ENCODE measurements around the gene COPE.

Gene COPE

GRCh38 chr19:18948976-18949356, 29.8 kb upstream of the COPE start:
- H3K36me3 ChIP-seq (ENCODE audit: control insufficient read depth, insufficient read depth, low read length): no peaks in the 10 kb centered on the region

GRCh38 chr19:18948075-18948975, 29.1 kb upstream of the COPE start:
- Histone ChIP-seq H3K4me3 (ENCODE audit: low read length) (no peak overlapping the region), H3K27me3 (ENCODE audit: control insufficient read depth, insufficient read depth, low read length) (no peaks in the 10 kb centered on the region), H3K9me3 (ENCODE audit: control insufficient read depth, low read length) (no peaks in the 10 kb centered on the region), H3K9ac (ENCODE audit: low read length) (no peak overlapping the region), H3K4me1 (ENCODE audit: control insufficient read depth, insufficient read depth, low read length) (no peaks in the 10 kb centered on the region), H3K36me3 (ENCODE audit: control insufficient read depth, insufficient read depth, low read length) (no peaks in the 10 kb centered on the region)

More at GRCh38 chr19:18948976-18949356, 29.8 kb upstream of the COPE start:
- Histone ChIP-seq H3K4me3 (ENCODE audit: low read length) (no peak overlapping the region), H3K9ac (ENCODE audit: low read length) (no peak overlapping the region), H3K9me3 (ENCODE audit: control insufficient read depth, low read length) (no peaks in the 10 kb centered on the region), H3K27me3 (ENCODE audit: control insufficient read depth, insufficient read depth, low read length) (no peaks in the 10 kb centered on the region), H3K4me1 (ENCODE audit: control insufficient read depth, insufficient read depth, low read length) (no peaks in the 10 kb centered on the region)

- Histone ChIP-seq H3K4me1 (ENCODE audit: control insufficient read depth, insufficient read depth, low read length) (no peaks in the 10 kb centered on the region), H3K4me3 (ENCODE audit: low read length) (no peak overlapping the region), H3K27me3 (ENCODE audit: control insufficient read depth, insufficient read depth, low read length) (no peaks in the 10 kb centered on the region), H3K9ac (ENCODE audit: low read length) (no peak overlapping the region), H3K36me3 (ENCODE audit: control insufficient read depth, insufficient read depth, low read length) (no peaks in the 10 kb centered on the region), H3K9me3 (ENCODE audit: control insufficient read depth, low read length) (no peaks in the 10 kb centered on the region)
Observed at GRCh38 chr19:18946918-18947317, 27.7 kb upstream of the COPE start.

- no peak overlapping the region for H3K9ac ChIP-seq (ENCODE audit: low read length)
- no peaks in the 10 kb centered on the region for H3K36me3 ChIP-seq (ENCODE audit: control insufficient read depth, insufficient read depth, low read length)
- no peak overlapping the region for H3K4me3 ChIP-seq (ENCODE audit: low read length)
- no peaks in the 10 kb centered on the region for H3K4me1 ChIP-seq (ENCODE audit: control insufficient read depth, insufficient read depth, low read length)
- no peaks in the 10 kb centered on the region for H3K9me3 ChIP-seq (ENCODE audit: control insufficient read depth, low read length)
- H3K27me3 ChIP-seq (ENCODE audit: control insufficient read depth, insufficient read depth, low read length): no peaks in the 10 kb centered on the region
Observed at GRCh38 chr19:18946335-18946734, 27.1 kb upstream of the COPE start.

GRCh38 chr19:18945297-18945696, 26.1 kb upstream of the COPE start:
- H3K4me1 ChIP-seq (ENCODE audit: control insufficient read depth, insufficient read depth, low read length): peaks cover 5% of the 10 kb centered on the region
- H3K27me3 ChIP-seq (ENCODE audit: control insufficient read depth, insufficient read depth, low read length): peaks cover 6% of the 10 kb centered on the region
- no peaks in the 10 kb centered on the region for H3K36me3 ChIP-seq (ENCODE audit: control insufficient read depth, insufficient read depth, low read length)

GRCh38 chr19:18943465-18943864, 24.3 kb upstream of the COPE start:
- Histone ChIP-seq H3K4me1 (ENCODE audit: control insufficient read depth, insufficient read depth, low read length) (peaks cover 6% of the 10 kb centered on the region), H3K27me3 (ENCODE audit: control insufficient read depth, insufficient read depth, low read length) (peaks cover 13% of the 10 kb centered on the region), H3K4me3 (ENCODE audit: low read length) (no peak overlapping the region), H3K9ac (ENCODE audit: low read length) (no peak overlapping the region), H3K9me3 (ENCODE audit: control insufficient read depth, low read length) (no peaks in the 10 kb centered on the region), H3K36me3 (ENCODE audit: control insufficient read depth, insufficient read depth, low read length) (no peaks in the 10 kb centered on the region)

More at GRCh38 chr19:18945297-18945696, 26.1 kb upstream of the COPE start:
- Histone ChIP-seq H3K9me3 (ENCODE audit: control insufficient read depth, low read length) (no peaks in the 10 kb centered on the region), H3K9ac (ENCODE audit: low read length) (no peak overlapping the region), H3K4me3 (ENCODE audit: low read length) (no peak overlapping the region)

- H3K4me1 ChIP-seq (ENCODE audit: control insufficient read depth, insufficient read depth, low read length): peaks cover 6% of the 10 kb centered on the region
- no peak overlapping the region for H3K9ac ChIP-seq (ENCODE audit: low read length)
- H3K9me3 ChIP-seq (ENCODE audit: control insufficient read depth, low read length): no peaks in the 10 kb centered on the region
- H3K36me3 ChIP-seq (ENCODE audit: control insufficient read depth, insufficient read depth, low read length): no peaks in the 10 kb centered on the region
- H3K27me3 ChIP-seq (ENCODE audit: control insufficient read depth, insufficient read depth, low read length): peaks cover 13% of the 10 kb centered on the region
- H3K4me3 ChIP-seq (ENCODE audit: low read length): no peak overlapping the region
Observed at GRCh38 chr19:18942692-18943091, 23.5 kb upstream of the COPE start.

GRCh38 chr19:18941628-18942354, 22.6 kb upstream of the COPE start:
- Histone ChIP-seq H3K4me1 (ENCODE audit: control insufficient read depth, insufficient read depth, low read length) (peaks cover 6% of the 10 kb centered on the region), H3K9me3 (ENCODE audit: control insufficient read depth, low read length) (no peaks in the 10 kb centered on the region), H3K36me3 (ENCODE audit: control insufficient read depth, insufficient read depth, low read length) (no peaks in the 10 kb centered on the region), H3K4me3 (ENCODE audit: low read length) (no peak overlapping the region), H3K27me3 (ENCODE audit: control insufficient read depth, insufficient read depth, low read length) (peaks cover 13% of the 10 kb centered on the region), H3K9ac (ENCODE audit: low read length) (no peak overlapping the region)

GRCh38 chr19:18940769-18941627, 21.8 kb upstream of the COPE start, which contains the start of gene HOMER3:
Gene HOMER3, minus strand, starts transcription at chr19:18941217. Its CDS starts 2,235 bp downstream, at chr19:18938982.
- Histone ChIP-seq H3K4me3 (ENCODE audit: low read length) (no peak within 1 kb of the TSS), H3K4me1 (ENCODE audit: control insufficient read depth, insufficient read depth, low read length) (peaks cover 6% of the 10 kb centered on the region), H3K9ac (ENCODE audit: low read length) (peak within 1 kb of the TSS; percentile 55), H3K27me3 (ENCODE audit: control insufficient read depth, insufficient read depth, low read length) (peaks cover 13% of the 10 kb centered on the region), H3K9me3 (ENCODE audit: control insufficient read depth, low read length) (no peaks in the 10 kb centered on the region), H3K36me3 (ENCODE audit: control insufficient read depth, insufficient read depth, low read length) (no peaks in the 10 kb centered on the region)

- H3K4me3 ChIP-seq (ENCODE audit: low read length): no peak overlapping the region
Observed at GRCh38 chr19:18939922-18940768, 21.0 kb upstream of the COPE start.

GRCh38 chr19:18939163-18939562, 20.0 kb upstream of the COPE start:
- no peak overlapping the region for H3K4me3 ChIP-seq (ENCODE audit: low read length)
- H3K36me3 ChIP-seq (ENCODE audit: control insufficient read depth, insufficient read depth, low read length): no peaks in the 10 kb centered on the region
- H3K9ac ChIP-seq (ENCODE audit: low read length): no peak overlapping the region
- no peaks in the 10 kb centered on the region for H3K9me3 ChIP-seq (ENCODE audit: control insufficient read depth, low read length)
- H3K27me3 ChIP-seq (ENCODE audit: control insufficient read depth, insufficient read depth, low read length): peaks cover 13% of the 10 kb centered on the region
- peaks cover 6% of the 10 kb centered on the region for H3K4me1 ChIP-seq (ENCODE audit: control insufficient read depth, insufficient read depth, low read length)

More at GRCh38 chr19:18939922-18940768, 21.0 kb upstream of the COPE start:
- peaks cover 13% of the 10 kb centered on the region for H3K27me3 ChIP-seq (ENCODE audit: control insufficient read depth, insufficient read depth, low read length)
- no peaks in the 10 kb centered on the region for H3K36me3 ChIP-seq (ENCODE audit: control insufficient read depth, insufficient read depth, low read length)
- peaks cover 6% of the 10 kb centered on the region for H3K4me1 ChIP-seq (ENCODE audit: control insufficient read depth, insufficient read depth, low read length)
- peak overlapping the region; percentile 55 for H3K9ac ChIP-seq (ENCODE audit: low read length)
- no peaks in the 10 kb centered on the region for H3K9me3 ChIP-seq (ENCODE audit: control insufficient read depth, low read length)
